H7 (cell line): ENCODE results near the gene CIDEC. TPM values are rescaled to one million over a fixed set of nuclear protein-coding genes. Genes with fewer than 3 reads are reported as not detected.
"Not testable (repeated sequence)": the region's sequence is repeated elsewhere in the genome, so short reads cannot be mapped to it uniquely, and the experiment has no call there.

ENCODE experiments used
- DNase-seq: peaks from one replicate; pipeline ENCODE4 v3.0.0; 2012
- H3K27me3 ChIP-seq: 2 replicates; pipeline ENCODE4 v1.6.0; 2011; ENCODE audit warnings: mild to moderate bottlenecking, low read length; ENCODE audit not compliant: control insufficient read depth, insufficient read depth
- H3K36me3 ChIP-seq: replicated peaks from 2 replicates; pipeline ENCODE4 v1.5.1; 2011; ENCODE audit warnings: low read length; ENCODE audit not compliant: control insufficient read depth, insufficient read depth
- H3K4me3 ChIP-seq: 2 replicates; pipeline ENCODE4 v1.5.1; 2011; ENCODE audit warnings: low read depth, mild to moderate bottlenecking, control low read depth, low read length, moderate library complexity; ENCODE audit not compliant: insufficient read depth
- total RNA-seq: library from RNA; depleted of rRNA; stranded (reverse); fragments of >200 nt; shearing (Covaris generic); gene quantifications from 2 replicates; pipeline ENCODE4 v1.2.3, GENCODE V29; 2014

Gene CIDEC
- total RNA-seq, 1 experiment from 2014 or later = not detected

DNA sequence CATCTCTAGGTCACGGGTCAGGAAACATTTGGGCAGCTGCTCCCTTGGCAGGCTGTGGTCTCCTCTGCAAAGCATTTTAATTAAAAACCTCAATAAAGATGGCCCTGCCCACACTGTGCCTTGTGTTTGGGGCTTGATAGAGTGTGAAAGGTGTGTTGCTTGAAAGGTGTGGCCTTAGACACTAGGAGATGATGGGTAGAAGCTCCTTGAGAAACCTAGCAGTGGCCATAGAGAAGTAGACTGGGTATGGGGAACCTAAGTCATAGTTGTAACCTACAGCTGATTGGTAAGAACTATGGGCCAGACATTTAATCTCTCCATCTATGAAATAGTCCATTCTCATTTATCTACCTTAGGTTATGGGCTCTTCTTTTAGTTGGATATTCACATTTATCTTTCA lies 13.7 kb upstream of the CIDEC start:
- Histone ChIP-seq H3K36me3 (peaks cover 8% of the 10 kb centered on the region), H3K27me3 (no peaks in the 10 kb centered on the region), H3K4me3 (no peak overlapping the region)
- DNase-seq = no peak

DNA sequence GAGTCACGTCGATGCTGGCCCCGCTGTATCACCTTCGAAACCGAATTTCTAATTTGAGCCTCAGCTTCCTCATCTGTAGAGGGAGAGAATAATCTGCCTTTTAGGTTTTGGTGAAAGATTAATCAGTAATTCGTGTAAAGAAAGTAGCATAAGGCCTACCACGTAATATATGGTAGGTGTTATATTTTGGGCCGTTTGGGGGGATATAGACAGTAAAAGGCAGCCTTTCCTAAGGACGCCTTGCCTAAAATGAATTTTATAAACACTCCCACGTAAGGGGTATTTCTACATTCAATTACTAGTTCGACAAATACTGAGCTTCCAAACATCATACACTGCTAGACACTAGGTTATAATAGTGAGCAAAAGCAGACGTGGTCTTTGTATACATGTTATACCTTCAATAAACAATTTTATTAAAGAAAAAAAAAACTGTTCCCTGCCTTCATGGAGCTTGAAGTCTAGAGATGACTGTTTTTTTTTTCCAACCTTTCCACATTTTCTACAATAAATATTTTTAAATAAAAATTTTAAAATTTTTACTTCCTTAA lies 11.1 kb upstream of the CIDEC start:
- Histone ChIP-seq H3K36me3 (peaks cover 8% of the 10 kb centered on the region), H3K27me3 (no peaks in the 10 kb centered on the region), H3K4me3 (peak overlapping the region; percentile 100)
- no peak for DNase-seq

DNA sequence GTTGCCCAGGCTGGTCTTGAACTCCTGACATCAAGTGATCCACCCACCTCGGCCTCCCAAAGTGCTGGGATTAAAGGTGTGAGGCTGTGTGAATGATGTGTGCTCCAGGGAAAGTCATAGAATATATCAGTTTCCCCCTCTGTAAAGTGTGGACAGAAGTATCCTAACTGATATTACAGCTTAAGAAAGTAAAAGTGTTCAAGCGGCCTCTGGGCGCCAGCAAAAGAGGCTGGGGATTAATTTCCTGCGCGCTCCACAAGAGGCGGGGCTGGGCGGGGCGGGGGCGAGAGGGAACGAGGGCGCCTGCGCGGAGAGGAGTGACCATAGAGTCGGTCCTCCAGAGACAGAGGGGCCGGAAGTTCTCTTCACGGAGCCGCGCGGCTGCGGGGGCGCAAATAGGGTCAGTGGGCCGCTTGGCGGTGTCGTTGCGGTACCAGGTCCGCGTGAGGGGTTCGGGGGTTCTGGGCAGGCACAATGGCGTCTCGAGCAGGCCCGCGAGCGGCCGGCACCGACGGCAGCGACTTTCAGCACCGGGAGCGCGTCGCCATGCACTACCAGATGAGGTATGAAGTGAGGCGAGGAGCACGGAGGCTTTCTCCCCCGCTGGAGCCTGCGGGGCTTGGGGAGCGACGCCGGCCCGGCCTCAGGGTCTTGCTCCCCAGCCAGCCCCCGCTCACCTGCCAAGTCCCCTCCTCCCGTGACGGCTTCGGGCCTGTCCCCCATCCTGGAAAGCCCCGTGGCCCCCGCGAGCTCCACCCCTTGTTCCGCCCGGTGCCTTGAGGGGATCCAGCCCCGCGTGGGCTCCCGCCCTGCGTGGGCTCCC lies 10.4 kb upstream of the CIDEC start, which contains the start of gene JAGN1:
Gene JAGN1, plus strand, starts transcription at position 362 of the 823 bp plus-strand sequence. Its CDS starts 113 bp downstream, at position 475.
- peak within 1 kb of the TSS; percentile 100 for H3K4me3 ChIP-seq
- no peaks in the 10 kb centered on the region for H3K27me3 ChIP-seq
- DNase-seq = peak; percentile 98
- H3K36me3 ChIP-seq = peaks cover 8% of the 10 kb centered on the region

DNA sequence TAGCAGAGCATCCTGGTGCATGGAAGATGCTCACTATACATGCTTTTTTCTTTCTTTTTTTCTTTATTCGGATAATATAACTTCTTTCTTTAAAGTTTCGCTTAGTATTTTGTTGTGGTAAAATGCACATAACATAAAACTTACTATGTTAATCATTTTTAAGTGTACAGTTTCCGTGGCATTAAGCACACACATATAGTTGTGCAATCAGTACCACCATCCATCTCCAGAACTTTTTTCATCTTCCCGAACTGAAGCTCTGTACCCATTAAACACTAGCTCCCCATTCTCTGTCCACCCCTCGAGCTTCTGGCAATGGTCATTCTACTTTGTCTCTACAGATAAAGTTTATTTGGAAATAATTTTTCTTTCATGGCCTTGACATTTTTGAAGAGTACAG lies 9.4 kb upstream of the CIDEC start:
- Histone ChIP-seq H3K36me3 (peaks cover 8% of the 10 kb centered on the region), H3K4me3 (no peak overlapping the region), H3K27me3 (no peaks in the 10 kb centered on the region)
- no peak for DNase-seq

DNA sequence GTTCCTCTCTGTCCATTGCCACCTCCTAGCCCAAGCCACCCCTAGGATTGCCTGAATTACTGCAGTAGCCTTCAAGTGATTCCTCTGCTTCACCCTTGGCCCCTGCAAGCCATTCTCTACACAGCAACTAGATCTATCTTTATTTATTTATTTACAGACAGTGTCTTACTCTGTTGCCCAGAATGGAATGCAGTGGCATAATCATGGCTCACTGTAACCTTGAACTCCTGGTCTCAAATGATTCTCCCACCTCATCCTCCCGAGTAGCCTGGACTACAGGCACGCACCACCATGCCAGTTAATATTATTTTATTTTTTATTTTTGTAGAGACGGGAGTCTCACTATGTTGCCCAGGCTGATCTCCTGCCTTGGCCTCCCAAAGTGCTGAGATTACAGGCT lies 8.5 kb upstream of the CIDEC start:
- DNase-seq = no peak
- no peaks in the 10 kb centered on the region for H3K27me3 ChIP-seq
- H3K36me3 ChIP-seq = peaks cover 8% of the 10 kb centered on the region
- H3K4me3 ChIP-seq = no peak overlapping the region

DNA sequence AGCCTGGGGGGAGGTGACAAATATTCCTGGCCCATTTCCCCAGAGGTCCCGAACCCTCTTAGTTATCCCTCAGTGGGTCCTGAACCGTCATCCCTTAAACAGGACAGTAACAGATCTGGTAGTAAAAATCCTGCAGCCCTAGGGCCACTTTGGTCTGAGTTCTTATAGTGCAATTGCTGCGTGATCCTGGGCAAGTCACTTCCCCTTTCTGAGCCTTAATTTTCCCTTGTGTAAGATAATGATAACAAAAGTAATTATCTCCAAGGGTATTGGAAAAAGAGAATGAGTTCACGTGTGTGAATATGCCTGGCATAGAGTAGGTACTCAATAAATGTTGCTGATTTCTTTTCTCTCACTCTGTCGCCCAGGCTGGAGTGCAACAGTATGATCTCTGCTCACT lies 7.4 kb upstream of the CIDEC start:
- H3K27me3 ChIP-seq = no peaks in the 10 kb centered on the region
- no peak overlapping the region for H3K4me3 ChIP-seq
- DNase-seq = no peak
- peaks cover 2% of the 10 kb centered on the region; the same call in 1 of the 2 replicates for H3K36me3 ChIP-seq

DNA sequence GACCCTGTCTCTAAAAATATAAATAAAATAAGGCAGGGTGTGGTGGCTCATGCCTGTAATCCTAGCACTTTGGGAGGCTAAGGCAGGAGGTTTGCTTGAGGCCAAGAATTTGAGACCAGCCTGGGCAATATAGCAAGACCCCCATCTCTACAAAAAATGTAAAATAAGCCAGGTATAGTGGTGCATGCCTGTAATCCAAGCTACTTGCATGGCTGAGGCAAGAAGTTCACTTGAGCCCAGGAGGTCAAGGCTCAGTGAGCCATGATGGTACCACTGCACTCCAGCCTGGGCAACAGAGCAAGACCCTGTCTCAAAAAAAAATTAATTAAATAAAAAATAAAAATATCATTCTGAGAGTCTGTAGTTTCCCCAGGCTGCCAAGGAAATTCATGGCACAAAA lies 6.3 kb upstream of the CIDEC start:
- Histone ChIP-seq H3K4me3 (no peak overlapping the region), H3K36me3 (no peaks in the 10 kb centered on the region), H3K27me3 (no peaks in the 10 kb centered on the region)
- DNase-seq = no peak

DNA sequence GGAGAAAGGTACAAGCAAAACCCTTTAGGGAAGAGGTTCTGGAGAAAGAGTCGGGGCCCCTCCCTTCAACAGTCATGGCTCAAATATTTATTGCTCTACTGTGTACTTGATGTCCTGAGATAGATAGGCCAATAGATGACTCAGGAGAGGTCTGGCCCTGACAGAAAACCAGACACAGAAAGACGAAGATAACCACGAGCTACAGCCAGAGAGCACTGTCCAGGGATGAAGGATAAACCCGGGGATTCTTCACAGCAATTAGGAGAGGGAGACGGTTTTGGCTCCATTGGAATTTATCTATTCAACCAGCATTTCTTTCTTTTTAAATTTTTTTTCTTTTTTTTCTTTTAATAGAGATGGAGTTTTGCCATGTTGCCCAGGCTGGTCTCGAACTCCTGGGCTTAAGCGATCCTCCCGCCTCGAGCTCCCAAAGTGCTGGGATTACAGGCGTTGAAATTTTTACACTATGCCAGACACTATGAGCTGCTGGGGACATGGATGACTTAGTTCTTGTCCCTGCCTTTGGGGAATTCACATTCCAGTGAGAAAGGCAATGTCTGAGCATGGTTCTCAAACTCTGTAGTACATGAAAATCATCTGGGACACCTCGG lies 4.6 kb upstream of the CIDEC start:
- Histone ChIP-seq H3K36me3 (no peaks in the 10 kb centered on the region), H3K4me3 (no peak overlapping the region), H3K27me3 (no peaks in the 10 kb centered on the region)
- no peak for DNase-seq

DNA sequence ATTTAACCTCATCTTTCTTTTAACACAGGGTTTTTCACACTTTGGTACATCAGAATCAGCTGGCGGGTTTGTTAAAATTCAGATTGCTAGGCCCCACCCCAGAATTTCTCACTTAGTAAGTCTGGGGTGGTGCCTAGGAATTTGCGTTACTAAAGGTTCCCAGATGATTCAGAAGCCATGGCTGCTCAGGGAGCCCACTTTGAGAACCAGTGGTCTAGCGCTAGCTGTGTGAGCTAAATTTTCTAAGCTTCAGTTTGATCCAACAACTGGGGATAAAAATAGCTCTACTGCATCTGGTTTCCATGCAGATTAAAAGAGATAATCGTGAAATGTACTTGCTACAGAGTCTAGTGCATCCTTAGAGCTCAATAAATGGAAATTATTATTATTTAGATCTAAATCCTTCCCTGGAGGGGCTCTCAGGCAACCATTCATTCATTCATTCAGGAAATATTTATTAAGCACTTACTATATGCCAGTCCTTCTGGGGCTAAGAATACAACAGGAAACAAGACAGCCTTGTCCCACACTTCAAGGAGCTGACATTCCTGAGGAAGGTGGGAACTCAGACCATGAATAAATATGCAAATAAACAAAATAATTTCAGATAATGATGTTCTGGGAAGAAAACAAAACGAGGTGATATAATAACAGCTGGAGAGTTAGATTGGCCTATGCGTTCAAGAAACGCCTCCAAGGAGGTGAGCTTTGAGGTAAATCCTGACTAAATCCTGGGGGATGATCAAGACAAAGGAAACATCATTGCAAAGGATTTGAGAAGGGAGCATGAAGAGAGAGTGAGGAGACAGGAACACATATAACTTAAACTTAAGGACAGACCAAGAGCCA lies 3.9 kb upstream of the CIDEC start:
- no peak for DNase-seq
- no peaks in the 10 kb centered on the region for H3K36me3 ChIP-seq

DNA sequence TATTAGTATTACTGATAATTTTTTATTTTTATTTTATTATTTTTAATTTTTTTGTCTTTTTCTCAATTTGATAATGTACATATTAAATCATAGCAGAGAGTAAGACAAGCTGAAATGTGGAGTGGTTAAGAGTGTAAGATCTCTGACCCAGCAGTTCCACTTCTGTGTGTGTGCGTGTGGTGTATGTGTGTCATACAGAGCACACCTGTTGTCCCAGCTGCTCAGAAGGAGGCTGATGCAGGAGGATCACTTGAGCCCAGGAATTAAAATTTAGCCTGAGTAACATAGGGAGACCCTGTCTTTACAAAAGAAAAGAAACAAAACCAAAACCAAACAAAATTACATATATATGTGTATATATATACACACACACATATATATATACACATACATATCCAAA lies 1.4 kb upstream of the CIDEC start:
- Histone ChIP-seq H3K36me3 (no peaks in the 10 kb centered on the region), H3K4me3 (no peak overlapping the region), H3K27me3 (no peaks in the 10 kb centered on the region)
- no peak for DNase-seq

More for the DNA sequence above, 3.9 kb upstream of the CIDEC start:
- Histone ChIP-seq H3K4me3 (no peak overlapping the region), H3K27me3 (no peaks in the 10 kb centered on the region)

DNA sequence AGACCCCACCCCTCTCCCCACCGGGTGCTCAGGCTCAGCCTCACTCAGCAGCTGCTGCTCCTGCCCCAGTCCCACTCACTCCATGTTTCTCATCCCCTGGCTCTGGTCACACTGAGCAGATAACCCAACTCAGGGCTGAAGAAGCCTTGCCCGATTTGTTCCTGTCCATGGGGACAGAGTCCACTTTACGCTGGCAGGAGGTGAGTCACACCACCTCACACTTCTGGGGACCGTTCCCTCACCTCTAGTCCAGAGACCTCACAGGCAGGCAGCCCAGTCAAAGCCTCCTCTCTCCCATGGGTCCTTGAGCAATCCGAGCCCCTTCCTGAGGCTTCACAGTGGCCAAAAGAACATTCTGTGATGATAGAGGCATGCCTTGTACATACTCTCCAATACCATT lies 1.4 kb downstream of the CIDEC start:
- Histone ChIP-seq H3K36me3 (no peaks in the 10 kb centered on the region), H3K4me3 (no peak overlapping the region), H3K27me3 (no peaks in the 10 kb centered on the region)
- DNase-seq = no peak

DNA sequence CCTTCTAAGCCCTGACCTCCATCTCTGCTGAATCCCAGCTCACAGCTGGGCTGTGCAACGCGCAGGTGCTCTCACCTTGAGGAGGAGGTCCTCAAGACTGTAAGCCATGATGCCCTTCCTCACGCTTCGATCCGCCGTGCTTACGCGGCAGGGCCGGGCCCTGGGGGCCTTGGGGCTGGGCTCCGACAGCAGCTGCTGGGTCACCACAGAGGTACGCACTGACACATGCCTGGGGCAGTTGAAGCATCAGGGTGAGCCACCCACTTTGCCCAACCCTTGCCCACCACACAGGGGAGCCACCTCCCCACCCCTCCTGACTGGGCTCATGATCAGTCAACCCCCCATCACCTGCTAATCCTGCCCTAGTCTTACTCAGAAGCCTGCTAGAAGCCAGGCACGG lies 3.1 kb downstream of the CIDEC start:
- H3K4me3 ChIP-seq = no peak overlapping the region
- H3K36me3 ChIP-seq = no peaks in the 10 kb centered on the region
- no peaks in the 10 kb centered on the region for H3K27me3 ChIP-seq
- peak; percentile 56 for DNase-seq

DNA sequence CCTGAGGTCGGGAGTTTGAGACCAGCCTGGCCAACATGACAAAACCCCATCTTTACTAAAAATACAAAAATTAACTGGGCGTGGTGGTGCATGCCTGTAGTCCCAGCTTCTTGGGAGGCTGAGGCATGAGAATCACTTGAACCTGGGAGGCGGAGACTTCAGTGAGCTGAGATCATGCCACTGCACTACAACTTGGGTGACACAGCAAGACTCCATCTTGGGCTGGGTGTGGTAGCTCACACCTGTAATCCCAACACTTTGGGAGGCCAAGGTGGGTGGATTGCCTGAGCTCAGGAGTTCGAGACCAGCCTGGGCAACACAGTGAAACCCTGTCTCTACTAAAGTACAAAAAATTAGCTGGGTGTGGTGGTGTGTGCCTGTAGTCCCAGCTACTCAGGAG lies 3.8 kb downstream of the CIDEC start:
- not testable (repeated sequence) for DNase-seq, H3K27me3 ChIP-seq, H3K4me3 ChIP-seq, H3K36me3 ChIP-seq

DNA sequence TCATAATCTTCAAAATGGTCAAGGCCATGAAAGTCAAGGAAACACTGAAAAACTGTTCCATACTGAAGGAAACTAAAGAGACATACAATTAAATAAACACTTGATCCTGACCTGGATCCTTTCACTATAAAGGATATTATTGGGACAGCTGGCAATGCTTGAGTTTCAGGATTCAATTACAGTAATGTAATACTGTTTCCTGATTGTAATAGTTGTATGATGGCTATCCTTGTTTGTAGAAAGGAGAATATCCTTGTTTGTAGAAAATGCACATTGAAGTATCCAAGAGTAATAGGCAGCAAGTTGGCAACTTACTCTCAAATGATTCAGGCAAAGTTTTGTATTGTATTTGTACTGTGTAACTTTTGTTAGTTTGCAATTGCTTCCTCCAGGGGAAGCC lies 4.6 kb downstream of the CIDEC start:
- Histone ChIP-seq H3K4me3 (no peak overlapping the region), H3K36me3 (no peaks in the 10 kb centered on the region), H3K27me3 (no peaks in the 10 kb centered on the region)
- no peak for DNase-seq
